Prostate gland (tissue), 2 donors: ENCODE measurements around the gene USP43. TPM values are rescaled to one million over a fixed set of nuclear protein-coding genes. Genes with fewer than 3 reads are reported as not detected.

Experiments
- DNase-seq: peaks from one replicate; pipeline ENCODE4 v3.0.0-alpha.2; 2019; ENCODE audit warnings: low spot score
- H3K27ac ChIP-seq, 2 donors: fragments of 200-600 bp; sonication (generic); 2 replicates each; pipeline ENCODE4 v1.5.1; 2017 to 2019
- H3K27me3 ChIP-seq: fragments of 200-600 bp; sonication (generic); replicated peaks from 2 replicates; pipeline ENCODE4 v1.5.1; 2019; ENCODE audit not compliant: insufficient read depth
- H3K36me3 ChIP-seq, 2 donors: fragments of 200-600 bp; sonication (generic); 1 replicate in 1 of 2; 2 replicates in 1 of 2; pipeline versions ENCODE4 v1.5.1 to v1.8.1; 2017 to 2019
- H3K4me1 ChIP-seq: fragments of 200-600 bp; sonication (generic); replicated peaks from 2 replicates; pipeline ENCODE4 v1.5.1; 2019
- H3K4me3 ChIP-seq, 2 donors: fragments of 200-600 bp; sonication (generic); 2 replicates each; pipeline ENCODE4 v1.5.1; 2017 to 2019
- H3K9me3 ChIP-seq: fragments of 200-600 bp; sonication (generic); 2 replicates; pipeline ENCODE4 v1.5.1; 2017
- POLR2A ChIP-seq: fragments of 450-650 bp; IDR thresholded peaks from one replicate; pipeline ENCODE4 v1.6.1; 2016; ENCODE audit warnings: antibody characterized with exemption, mild to moderate bottlenecking
- POLR2AphosphoS5 ChIP-seq: sonication (generic); formaldehyde crosslinking; IDR thresholded peaks from one replicate; pipeline ENCODE4 v1.6.1; 2017; ENCODE audit warnings: antibody characterized with exemption
- WGBS: methylation state at CpG from one replicate; pipeline ENCODE4 v1.1.5; 2018; 5-methylcytosine and 5-hydroxymethylcytosine counted together
- intact Hi-C: fragments of 100-400 bp; cut with DNase I; formaldehyde crosslinking; loops from one replicate; pipeline ENCODE4 v1.14.2; 2022
- total RNA-seq, 2 donors: library from RNA; depleted of rRNA; stranded (reverse); fragments of >200 nt; gene quantifications; one replicate each; pipeline ENCODE4 v1.1.0, GENCODE V29; 2016
- TF ChIP-seq, protein P1 (sequence below), 4 experiments: fragments of 200-600 bp in 2 of 4; fragments of 450-650 bp in 2 of 4; sonication (generic) in 2 of 4; IDR thresholded peaks; 1 replicate in 3 of 4; 2 replicates in 1 of 4; pipeline ENCODE4 v1.5.1; 2016 to 2019; ENCODE audit warnings: antibody characterized with exemption in 4 of 4, mild to moderate bottlenecking in 2 of 4, moderate library complexity in 2 of 4

USP43 gene
- total RNA-seq, 2 donors from 2014 or later = 28.2 to 33.2 TPM

DNA sequence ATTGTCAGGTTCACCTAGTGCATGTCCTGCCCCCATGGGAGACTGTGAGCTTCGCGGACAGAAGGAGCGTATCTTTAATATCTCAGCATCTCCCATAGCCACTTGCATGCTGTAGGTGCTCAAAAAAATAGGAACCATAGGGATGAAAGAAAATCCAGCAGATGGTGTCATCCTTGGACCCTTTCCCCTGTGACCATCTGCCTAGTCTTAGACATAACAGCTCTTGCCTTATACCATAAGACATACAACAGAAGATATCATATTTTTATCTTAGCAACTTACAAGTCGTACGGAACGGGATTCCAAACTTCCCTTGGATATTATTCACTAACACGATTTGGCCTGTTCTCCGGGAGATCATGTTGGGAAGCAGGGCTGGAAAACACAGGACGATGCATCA, 131.6 kb downstream of the USP43 start:
- Histone ChIP-seq H3K27me3 (no peaks in the 10 kb centered on the region), H3K4me3 (no peak overlapping the region), H3K36me3 (no peaks in the 10 kb centered on the region), H3K27ac (no peak overlapping the region), H3K9me3 (no peaks in the 10 kb centered on the region), H3K4me1 (no peaks in the 10 kb centered on the region)
- no peak for DNase-seq
- intact Hi-C loops = no loop called here
- TF ChIP-seq POLR2A = no peak
- TF ChIP-seq, protein P1, sequence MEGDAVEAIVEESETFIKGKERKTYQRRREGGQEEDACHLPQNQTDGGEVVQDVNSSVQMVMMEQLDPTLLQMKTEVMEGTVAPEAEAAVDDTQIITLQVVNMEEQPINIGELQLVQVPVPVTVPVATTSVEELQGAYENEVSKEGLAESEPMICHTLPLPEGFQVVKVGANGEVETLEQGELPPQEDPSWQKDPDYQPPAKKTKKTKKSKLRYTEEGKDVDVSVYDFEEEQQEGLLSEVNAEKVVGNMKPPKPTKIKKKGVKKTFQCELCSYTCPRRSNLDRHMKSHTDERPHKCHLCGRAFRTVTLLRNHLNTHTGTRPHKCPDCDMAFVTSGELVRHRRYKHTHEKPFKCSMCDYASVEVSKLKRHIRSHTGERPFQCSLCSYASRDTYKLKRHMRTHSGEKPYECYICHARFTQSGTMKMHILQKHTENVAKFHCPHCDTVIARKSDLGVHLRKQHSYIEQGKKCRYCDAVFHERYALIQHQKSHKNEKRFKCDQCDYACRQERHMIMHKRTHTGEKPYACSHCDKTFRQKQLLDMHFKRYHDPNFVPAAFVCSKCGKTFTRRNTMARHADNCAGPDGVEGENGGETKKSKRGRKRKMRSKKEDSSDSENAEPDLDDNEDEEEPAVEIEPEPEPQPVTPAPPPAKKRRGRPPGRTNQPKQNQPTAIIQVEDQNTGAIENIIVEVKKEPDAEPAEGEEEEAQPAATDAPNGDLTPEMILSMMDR (IDR thresholded peaks at IDR 0.05) = no peak
- TF ChIP-seq POLR2AphosphoS5 = no peak
- WGBS = 94% methylated on average over 9 of the region's 9 CpGs

Other genes starting within 250 kb of the USP43 start
- 10 to 100 TPM; 46.6 to 72.4 TPM for gene STX8, start 69.7 kb upstream of the USP43 start, total RNA-seq
- 1 to 10 TPM in 1 of 2 donors, not detected in 1; 1.7 TPM for gene CFAP52, start 68.9 kb upstream of the USP43 start, total RNA-seq
- gene DHRS7C, start 146.1 kb downstream of the USP43 start, total RNA-seq = not detected
- gene GSG1L2, start 176.6 kb downstream of the USP43 start, total RNA-seq = not detected
- gene GLP2R, start 180.4 kb downstream of the USP43 start, total RNA-seq = 1 to 10 TPM in 1 of 2 donors, under 1 TPM in 1; 0.34 to 1.5 TPM